Activated naive CD4-positive, alpha-beta T cell treated with Interleukin-2 at 50 U/mL for 16 hours (primary cell): ENCODE results near the gene EVA1A.

Experiments used
- DNase-seq: peaks from one replicate; pipeline ENCODE4 v3.0.0-alpha.2; 2020

The EVA1A gene

GRCh38 chr2:75539955-75540716 lies 20.6 kb downstream of the EVA1A start:
- DNase-seq, result no peak

- no peak for DNase-seq
Measured at GRCh38 chr2:75538521-75539490, 21.9 kb downstream of the EVA1A start.

DNA sequence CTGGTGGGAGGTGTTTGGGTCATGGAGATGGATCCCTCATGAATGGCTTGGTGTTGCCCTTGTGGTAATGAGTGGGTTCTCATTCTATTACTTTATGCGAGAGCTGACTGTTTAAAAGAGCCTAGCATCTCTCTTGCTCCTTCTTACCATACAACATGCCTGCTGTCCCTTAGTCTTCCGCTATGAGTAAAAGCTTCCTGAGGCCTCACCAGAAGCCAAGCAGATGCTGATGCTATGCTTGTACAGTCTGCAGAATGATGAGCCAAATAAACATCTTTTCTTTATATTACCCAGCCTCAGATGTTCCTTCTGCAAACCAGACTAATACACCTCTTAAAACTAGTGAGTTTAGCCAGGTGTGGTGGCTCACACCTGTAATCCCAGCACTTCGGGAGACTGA lies 23.1 kb downstream of the EVA1A start:
- no peak for DNase-seq

- DNase-seq, result no peak
Measured at GRCh38 chr2:75533135-75533534, 27.6 kb downstream of the EVA1A start.

DNA sequence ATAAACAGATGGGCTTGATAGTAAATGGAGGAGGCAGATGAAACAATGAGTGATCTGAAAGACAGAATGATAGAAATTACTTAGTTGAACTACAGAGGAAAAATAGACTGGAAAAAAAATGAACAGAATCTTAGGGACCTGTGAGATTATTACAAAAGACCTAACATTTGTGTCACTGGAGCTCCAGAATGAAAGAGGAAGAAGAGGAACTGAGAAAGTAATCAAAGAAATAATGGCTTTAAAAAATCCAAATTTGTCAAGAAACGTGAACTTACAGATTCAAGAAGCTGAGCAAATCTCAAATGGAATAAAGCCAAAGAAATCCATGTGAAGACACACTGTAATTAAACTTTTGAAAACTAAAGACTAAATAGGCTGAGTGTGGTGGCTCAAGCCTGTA lies 28.3 kb downstream of the EVA1A start:
- no peak for DNase-seq

- DNase-seq, result no peak
Measured at GRCh38 chr2:75528221-75528977, 32.3 kb downstream of the EVA1A start.

DNA sequence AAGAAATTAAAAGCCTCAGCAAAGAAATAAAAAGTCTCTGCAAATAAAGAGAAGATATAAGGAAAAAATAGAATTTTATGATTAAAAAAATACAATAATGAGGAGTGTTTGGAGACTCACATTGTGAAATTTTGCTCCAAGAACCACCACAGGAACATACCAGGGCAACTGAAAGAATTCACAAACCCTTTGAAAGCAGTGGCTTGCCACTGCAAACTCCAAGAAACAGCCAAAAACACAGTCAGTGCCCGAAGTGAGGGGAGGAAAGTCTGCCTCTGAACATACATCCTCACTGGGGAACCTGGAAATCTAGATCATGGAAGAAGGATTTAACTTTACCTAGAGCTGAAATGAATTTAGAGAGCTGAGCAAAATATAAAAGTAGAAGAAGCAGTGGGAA lies 33.1 kb downstream of the EVA1A start:
- no peak for DNase-seq

DNA sequence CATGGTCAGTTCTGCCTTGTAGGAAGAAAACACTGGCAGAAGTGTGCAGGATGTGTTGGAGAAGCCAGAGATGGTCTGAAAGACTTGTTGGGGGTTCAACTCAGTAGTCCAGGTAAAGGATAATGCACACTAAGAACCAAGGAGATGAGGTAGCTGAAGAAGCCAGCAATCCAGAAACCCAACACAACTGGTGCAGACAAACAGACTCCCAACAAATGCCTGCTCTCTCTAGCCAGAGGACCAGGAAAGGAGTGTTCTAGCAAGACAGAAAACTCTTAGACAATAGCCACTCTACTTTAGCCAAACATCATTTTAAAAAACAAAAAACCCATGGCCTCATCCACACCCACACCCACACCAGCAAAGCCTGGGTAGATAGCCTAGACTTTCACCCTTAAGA lies 33.9 kb downstream of the EVA1A start:
- DNase-seq, result no peak

GRCh38 chr2:75525434-75526310 lies 35.1 kb downstream of the EVA1A start:
- no peak for DNase-seq

DNA sequence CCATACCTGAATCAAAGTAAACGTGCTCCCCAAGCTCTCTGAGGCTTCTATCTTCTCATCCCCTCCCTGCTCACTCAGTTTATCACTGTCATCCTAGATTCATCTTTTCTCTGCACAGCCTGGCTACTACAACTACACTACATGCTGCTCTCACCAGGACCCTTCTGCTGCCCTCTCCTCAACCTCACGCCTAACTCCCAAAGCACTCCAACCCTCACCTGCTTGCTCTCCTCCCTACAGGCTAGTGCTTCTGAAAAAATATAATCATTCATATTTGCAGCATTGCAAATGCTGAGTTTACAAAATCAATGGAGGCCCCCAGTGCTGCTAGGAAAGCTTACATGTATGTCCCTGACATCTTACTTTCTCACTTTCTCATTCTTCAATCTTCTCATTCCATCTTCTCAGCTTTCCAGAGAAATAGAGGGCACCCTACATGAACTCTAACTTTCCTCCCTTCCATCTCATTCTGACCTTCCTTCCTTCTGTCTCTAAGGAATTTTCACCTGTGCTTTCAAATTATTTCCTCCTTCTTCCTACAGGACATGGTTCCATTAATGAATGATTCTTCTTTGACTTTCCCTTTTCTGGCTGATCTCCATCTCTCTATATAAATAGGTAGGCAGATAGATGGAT lies 36.3 kb downstream of the EVA1A start:
- no peak for DNase-seq

GRCh38 chr2:75523313-75524275 lies 37.1 kb downstream of the EVA1A start:
- no peak for DNase-seq

DNA sequence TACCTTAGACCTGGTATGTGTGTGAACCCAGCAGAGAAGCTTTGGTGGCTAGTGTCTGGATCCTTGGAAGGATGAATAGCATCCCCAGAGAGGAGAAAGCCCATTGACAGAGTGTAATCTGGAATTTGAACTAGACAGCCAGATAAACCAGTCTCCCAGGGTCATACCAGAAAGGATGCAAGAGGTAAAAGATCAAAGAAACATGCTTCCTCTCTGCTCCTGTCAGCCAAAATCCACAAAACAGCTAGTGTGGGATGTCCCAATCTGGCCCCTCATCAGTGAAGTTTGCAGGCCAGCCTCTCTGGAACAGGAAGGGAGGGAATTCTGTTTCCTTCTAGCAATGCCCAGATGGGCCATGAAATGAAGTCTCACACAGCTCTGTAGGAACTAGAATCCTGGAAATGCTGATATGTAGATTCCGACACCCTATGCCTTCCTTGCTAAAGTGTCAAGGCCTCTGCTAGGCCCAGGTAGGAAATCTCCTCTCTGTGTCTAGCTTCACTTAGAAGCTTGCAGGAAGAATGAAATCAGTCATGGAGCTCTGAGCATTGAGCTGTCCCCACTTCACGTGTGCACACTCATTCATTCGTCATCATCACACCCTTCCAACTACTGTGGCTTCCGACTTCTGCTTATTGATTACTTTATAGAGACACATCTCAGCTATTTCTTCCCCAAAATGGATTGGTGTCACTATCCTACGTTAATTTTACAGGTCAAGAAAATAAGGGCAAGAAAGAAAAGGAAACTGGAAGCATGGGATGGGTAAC lies 38.0 kb downstream of the EVA1A start:
- DNase-seq, result no peak

DNA sequence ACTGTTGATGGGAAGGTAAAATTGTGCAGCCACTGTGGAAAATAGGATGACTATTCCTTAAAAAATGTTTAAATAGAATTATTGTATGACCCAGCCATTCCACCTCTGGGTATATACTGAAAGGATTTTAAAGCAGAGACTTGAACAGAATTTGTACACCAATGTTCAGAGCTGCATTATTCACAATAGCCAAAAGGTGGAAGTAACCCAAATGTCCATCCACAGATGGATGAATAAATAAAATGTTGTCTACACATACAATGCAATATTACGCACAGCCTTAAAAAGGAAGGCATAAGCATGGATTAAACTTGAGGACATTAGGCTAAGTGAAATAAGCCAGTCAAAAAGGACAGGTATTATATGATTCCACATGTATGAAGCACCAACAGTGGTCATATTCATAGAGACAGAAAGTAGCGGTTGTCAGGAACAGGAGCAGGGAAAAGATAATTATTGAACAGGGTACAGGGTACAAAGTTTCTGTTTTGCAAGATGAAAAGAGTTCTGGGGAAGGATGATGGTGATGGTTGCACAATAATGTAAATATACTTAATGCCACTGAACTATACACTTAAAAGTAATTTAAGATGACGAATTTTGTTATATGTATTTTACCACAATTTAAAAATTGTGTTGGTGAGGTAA lies 39.4 kb downstream of the EVA1A start:
- no peak for DNase-seq

GRCh38 chr2:75519843-75520242 lies 40.9 kb downstream of the EVA1A start:
- DNase-seq, result no peak

DNA sequence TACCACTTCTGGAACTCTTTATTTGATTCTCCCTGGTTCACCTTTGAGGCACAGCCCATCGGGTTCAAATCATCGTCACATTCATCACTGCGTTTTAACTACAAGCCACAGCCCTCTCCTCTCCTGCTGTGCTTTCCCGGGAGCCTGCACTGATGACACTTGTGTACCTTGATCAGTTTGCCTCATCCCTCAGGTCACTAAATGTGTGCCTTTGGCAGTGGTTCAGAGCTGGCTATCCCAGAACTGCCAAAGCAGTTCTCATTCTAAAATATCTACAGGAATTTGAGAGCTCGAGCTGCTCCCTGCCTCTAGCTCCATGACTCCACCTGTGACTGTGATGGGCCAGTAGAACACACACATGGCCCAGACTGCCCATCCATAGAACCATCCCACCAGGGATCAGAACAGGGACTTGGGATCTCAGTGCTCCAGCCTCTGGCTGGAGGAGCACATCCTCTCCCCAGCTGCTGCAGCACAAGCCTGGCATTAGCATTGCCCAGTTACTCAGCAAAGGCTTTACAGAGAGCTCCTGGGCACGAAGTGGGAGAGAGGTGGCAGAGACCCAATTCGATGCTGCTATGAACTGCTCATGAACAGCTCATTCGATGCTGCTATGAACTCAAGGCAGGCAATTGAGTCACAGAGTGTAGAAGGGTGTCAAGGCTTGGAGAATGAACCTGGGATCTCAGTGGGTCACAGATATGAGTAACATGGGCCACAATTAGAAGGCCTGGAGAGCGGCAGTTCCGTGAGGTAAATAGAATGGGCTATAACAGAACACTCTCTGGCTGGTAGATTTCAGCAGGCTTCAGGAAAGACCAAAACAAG lies 41.9 kb downstream of the EVA1A start:
- DNase-seq, result no peak

GRCh38 chr2:75517547-75518230 lies 43.0 kb downstream of the EVA1A start:
- DNase-seq, result no peak
